Measurements from ENCODE around the gene STAP1. TPM values are rescaled to one million over a fixed set of nuclear protein-coding genes. Genes with fewer than 3 reads are reported as not detected.

Gene STAP1
- total RNA-seq, 4 donors from 2014 or later = 0.55 to 6.2 (median 4.9) TPM; not detected in 1

DNA sequence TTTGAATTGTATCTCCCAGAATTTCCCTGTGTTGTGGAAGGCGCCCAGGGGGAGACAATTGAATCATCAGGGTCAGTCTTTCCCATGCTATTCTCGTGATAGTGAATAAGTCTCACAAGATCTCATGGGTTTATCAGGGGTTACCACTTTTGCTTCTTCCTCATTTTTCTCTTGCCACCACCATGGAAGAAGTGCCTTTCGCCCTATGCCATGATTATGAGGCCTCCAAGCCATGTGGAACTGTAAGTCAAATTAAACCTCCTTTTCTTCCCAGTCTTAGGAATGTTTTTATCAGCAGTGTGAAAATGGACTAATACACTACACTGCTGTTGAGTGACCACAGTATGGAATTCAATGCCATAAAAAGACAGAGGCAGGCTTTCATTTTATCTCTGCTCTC, 25.4 kb upstream of the STAP1 start:
- no peaks in the 10 kb centered on the region for H3K9me3 ChIP-seq
- H3K4me3 ChIP-seq = no peak overlapping the region
- no peaks in the 10 kb centered on the region for H3K27me3 ChIP-seq
- TF ChIP-seq, protein P1, sequence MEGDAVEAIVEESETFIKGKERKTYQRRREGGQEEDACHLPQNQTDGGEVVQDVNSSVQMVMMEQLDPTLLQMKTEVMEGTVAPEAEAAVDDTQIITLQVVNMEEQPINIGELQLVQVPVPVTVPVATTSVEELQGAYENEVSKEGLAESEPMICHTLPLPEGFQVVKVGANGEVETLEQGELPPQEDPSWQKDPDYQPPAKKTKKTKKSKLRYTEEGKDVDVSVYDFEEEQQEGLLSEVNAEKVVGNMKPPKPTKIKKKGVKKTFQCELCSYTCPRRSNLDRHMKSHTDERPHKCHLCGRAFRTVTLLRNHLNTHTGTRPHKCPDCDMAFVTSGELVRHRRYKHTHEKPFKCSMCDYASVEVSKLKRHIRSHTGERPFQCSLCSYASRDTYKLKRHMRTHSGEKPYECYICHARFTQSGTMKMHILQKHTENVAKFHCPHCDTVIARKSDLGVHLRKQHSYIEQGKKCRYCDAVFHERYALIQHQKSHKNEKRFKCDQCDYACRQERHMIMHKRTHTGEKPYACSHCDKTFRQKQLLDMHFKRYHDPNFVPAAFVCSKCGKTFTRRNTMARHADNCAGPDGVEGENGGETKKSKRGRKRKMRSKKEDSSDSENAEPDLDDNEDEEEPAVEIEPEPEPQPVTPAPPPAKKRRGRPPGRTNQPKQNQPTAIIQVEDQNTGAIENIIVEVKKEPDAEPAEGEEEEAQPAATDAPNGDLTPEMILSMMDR (IDR thresholded peaks at IDR 0.05) = no peak
- TF ChIP-seq POLR2AphosphoS5 (IDR thresholded peaks at IDR 0.05) (no peak), POLR2A (IDR thresholded peaks at IDR 0.05) (no peak), EP300 (IDR thresholded peaks at IDR 0.05; ENCODE audit: low read depth) (no peak)
- no peak overlapping the region for H3K27ac ChIP-seq
- no peak for DNase-seq
- in situ Hi-C loops (cut with MboI; ENCODE audit: low pct_ligation_motif_present in 1 of 4, low pct_unique_long_range_greater_than_20kb in 1 of 4, low sequenced_read_pairs in 3 of 4) = no loop called here
- no peaks in the 10 kb centered on the region for H3K4me1 ChIP-seq
- intact Hi-C loops (cut with DNase I; ENCODE audit: low total_unique reads) = no loop called here
- peaks cover 0 to 84% (median 31%) of the 10 kb centered on the region in 4 donors for H3K36me3 ChIP-seq
- WGBS, 2 donors (ENCODE audit: low coverage in 1 of 2) = 95 to 97% methylated on average over 3 of the region's 3 CpGs

DNA sequence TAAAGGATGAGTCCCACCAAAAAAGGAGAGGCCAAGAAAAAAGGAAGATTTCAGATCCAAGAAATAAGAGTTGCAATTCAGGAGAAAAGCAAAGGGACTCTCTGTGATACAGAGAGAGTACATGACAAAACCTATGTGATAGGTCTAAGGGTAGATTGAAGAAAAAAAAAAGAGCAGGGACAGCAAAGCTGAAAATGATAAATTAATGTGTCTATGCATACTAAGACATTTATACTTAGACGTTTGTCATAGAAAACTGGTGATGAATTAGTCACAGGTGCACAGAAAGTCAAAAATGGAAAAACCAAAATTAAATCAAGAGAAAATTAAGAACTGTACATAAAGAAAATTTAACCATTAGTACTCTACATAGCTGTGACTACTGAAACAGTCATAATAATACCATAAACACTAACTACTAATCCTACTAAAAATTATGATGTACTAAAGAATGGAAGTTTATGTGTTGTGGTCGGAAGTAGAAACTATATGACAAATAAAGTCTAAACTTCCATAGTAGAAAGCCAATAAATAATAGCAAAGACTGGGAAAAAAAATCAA, 23.2 kb upstream of the STAP1 start:
- peaks cover 0 to 85% (median 29%) of the 10 kb centered on the region in 4 donors for H3K36me3 ChIP-seq
- intact Hi-C loops (cut with DNase I; ENCODE audit: low total_unique reads) = no loop called here
- TF ChIP-seq POLR2A (IDR thresholded peaks at IDR 0.05) = no peak
- TF ChIP-seq, protein P1 (IDR thresholded peaks at IDR 0.05) = no peak
- TF ChIP-seq POLR2AphosphoS5 (IDR thresholded peaks at IDR 0.05) = no peak
- no peak for TF ChIP-seq EP300 (IDR thresholded peaks at IDR 0.05; ENCODE audit: low read depth)

DNA sequence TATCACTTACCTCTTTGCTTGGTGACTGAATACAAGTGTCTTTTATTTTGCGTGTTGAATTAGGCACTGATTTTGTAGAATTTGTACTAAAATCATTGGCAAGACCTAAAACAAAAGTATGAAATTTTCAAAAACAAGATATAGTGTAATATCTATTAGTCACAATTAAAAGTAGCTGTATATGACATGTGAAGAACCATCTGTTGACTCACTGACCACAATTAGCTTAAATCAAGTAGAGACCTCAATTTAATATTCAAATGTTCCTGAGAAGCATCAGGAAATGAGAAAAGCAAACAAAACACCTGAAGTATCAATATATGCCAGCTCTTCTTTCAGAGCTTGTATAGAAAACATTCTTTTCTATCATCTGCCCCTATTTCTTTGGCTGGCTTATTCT, 18.7 kb upstream of the STAP1 start:
- 86 to 92% methylated on average over 1 of the region's 1 CpG for WGBS, 2 donors (ENCODE audit: low coverage in 1 of 2)
- in situ Hi-C loops (cut with MboI; ENCODE audit: low pct_ligation_motif_present in 1 of 4, low pct_unique_long_range_greater_than_20kb in 1 of 4, low sequenced_read_pairs in 3 of 4) = loop anchor here in 1 of 4 donors (10.0 kb wide), 1 partner anchor 155 kb away; no protein-coding TSS in a partner anchor
- TF ChIP-seq EP300 (IDR thresholded peaks at IDR 0.05; ENCODE audit: low read depth) = no peak
- TF ChIP-seq POLR2A (IDR thresholded peaks at IDR 0.05) = no peak
- TF ChIP-seq, protein P1 (IDR thresholded peaks at IDR 0.05) = no peak
- no peak for TF ChIP-seq POLR2AphosphoS5 (IDR thresholded peaks at IDR 0.05)
- Histone ChIP-seq H3K9me3 (no peaks in the 10 kb centered on the region), H3K27ac (no peak overlapping the region), H3K36me3 (peaks cover 0 to 62% (median 17%) of the 10 kb centered on the region in 4 donors), H3K4me1 (peaks cover 6 to 27% (median 8%) of the 10 kb centered on the region in 4 donors), H3K27me3 (no peaks in the 10 kb centered on the region), H3K4me3 (no peak overlapping the region)
- DNase-seq = no peak
- intact Hi-C loops (cut with DNase I; ENCODE audit: low total_unique reads) = no loop called here

More for the DNA sequence above, 23.2 kb upstream of the STAP1 start:
- Histone ChIP-seq H3K27ac (no peak overlapping the region), H3K9me3 (no peaks in the 10 kb centered on the region), H3K4me1 (no peaks in the 10 kb centered on the region), H3K4me3 (no peak overlapping the region), H3K27me3 (no peaks in the 10 kb centered on the region)
- 82 to 87% methylated on average over 2 of the region's 2 CpGs for WGBS, 2 donors (ENCODE audit: low coverage in 1 of 2)
- in situ Hi-C loops (cut with MboI; ENCODE audit: low pct_ligation_motif_present in 1 of 4, low pct_unique_long_range_greater_than_20kb in 1 of 4, low sequenced_read_pairs in 3 of 4) = no loop called here
- DNase-seq = no peak

DNA sequence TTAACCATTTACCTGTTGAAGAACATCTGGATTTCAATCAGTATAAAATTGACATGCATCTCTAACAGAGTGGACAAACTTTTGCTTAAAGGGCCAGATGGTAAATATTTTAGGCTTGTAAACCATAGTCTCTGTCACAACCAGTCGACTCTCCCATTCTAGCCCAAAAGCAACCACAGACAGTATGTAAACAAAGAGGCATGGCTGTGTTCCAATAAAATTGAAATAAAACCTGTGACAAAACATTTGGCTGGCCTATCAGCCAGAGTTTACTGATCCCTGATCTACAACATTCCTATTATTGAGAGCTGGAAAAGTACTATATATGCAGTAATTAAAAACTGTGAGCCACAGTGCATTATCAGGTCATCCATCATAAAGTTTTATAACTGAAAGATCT, 16.5 kb upstream of the STAP1 start:
- no peaks in the 10 kb centered on the region for H3K9me3 ChIP-seq
- WGBS, 2 donors (ENCODE audit: low coverage in 1 of 2) = 13 to 23% methylated on average over 1 of the region's 1 CpG
- H3K36me3 ChIP-seq = peaks cover 0 to 42% (median 8%) of the 10 kb centered on the region in 4 donors
- no peak overlapping the region for H3K27ac ChIP-seq
- TF ChIP-seq POLR2AphosphoS5 (IDR thresholded peaks at IDR 0.05) = no peak
- no peak for TF ChIP-seq POLR2A (IDR thresholded peaks at IDR 0.05)
- TF ChIP-seq EP300 (IDR thresholded peaks at IDR 0.05; ENCODE audit: low read depth) = no peak
- DNase-seq = no peak
- peaks cover 6 to 33% (median 8%) of the 10 kb centered on the region in 4 donors for H3K4me1 ChIP-seq
- H3K27me3 ChIP-seq = no peaks in the 10 kb centered on the region
- in situ Hi-C loops (cut with MboI; ENCODE audit: low pct_ligation_motif_present in 1 of 4, low pct_unique_long_range_greater_than_20kb in 1 of 4, low sequenced_read_pairs in 3 of 4) = loop anchor here in 1 of 4 donors (10.0 kb wide), 1 partner anchor 153 kb away; no protein-coding TSS in a partner anchor
- H3K4me3 ChIP-seq = no peak overlapping the region
- intact Hi-C loops (cut with DNase I; ENCODE audit: low total_unique reads) = no loop called here
